H1 (cell line): ENCODE measurements around the gene CHD3. TPM values are rescaled to one million over a fixed set of nuclear protein-coding genes. Genes with fewer than 3 reads are reported as not detected.

Source experiments
- CTCF ChIA-PET: fragments of 300-600 bp; sonication (Branson Sonifier 250); formaldehyde crosslinking; loops from one replicate; lab custom pipeline; 2021; ENCODE audit not compliant: partially characterized antibody; lab: Charles Lee
- POLR2A ChIA-PET: fragments of 300-600 bp; sonication (Branson Sonifier 250); formaldehyde crosslinking; loops from one replicate; lab custom pipeline; 2021; ENCODE audit warnings: inconsistent platforms; ENCODE audit not compliant: partially characterized antibody; lab: Charles Lee
- DNase-seq, 2 experiments: peaks; one replicate each; pipeline versions ENCODE4 v3.0.0 to v3.0.0-alpha.2; 2010 to 2022; ENCODE audit warnings: low spot score in 2 of 2, low read depth in 1 of 2, mixed read lengths in 1 of 2
- FAIRE-seq: peaks from 2 replicates; lab custom pipeline; 2011; peaks lifted over from hg19 to GRCh38; lab: Jason Lieb, UNC
- H2AFZ ChIP-seq: 2 replicates; pipeline ENCODE4 v1.8.1; 2012; ENCODE audit warnings: low read length, inconsistent platforms
- H2AK5ac ChIP-seq: 2 replicates; pipeline ENCODE4 v1.6.1; 2013; ENCODE audit warnings: low read depth, low read length
- H2BK120ac ChIP-seq: replicated peaks from 2 replicates; pipeline ENCODE3; 2013; ENCODE audit warnings: low read depth, low read length, inconsistent platforms
- H2BK12ac ChIP-seq: 2 replicates; pipeline ENCODE4 v1.6.1; 2013; ENCODE audit warnings: low read depth, low read length
- H2BK15ac ChIP-seq: 2 replicates; pipeline ENCODE4 v1.6.1; 2013; ENCODE audit warnings: low read length
- H2BK20ac ChIP-seq: 2 replicates; pipeline ENCODE4 v1.6.1; 2013; ENCODE audit warnings: low read length
- H2BK5ac ChIP-seq: 2 replicates; pipeline ENCODE4 v1.6.1; 2013; ENCODE audit warnings: low read depth, low read length
- H3K14ac ChIP-seq: 2 replicates; pipeline ENCODE4 v1.6.1; 2013; ENCODE audit warnings: inconsistent platforms; ENCODE audit not compliant: insufficient read length
- H3K18ac ChIP-seq: 2 replicates; pipeline ENCODE4 v1.6.1; 2013; ENCODE audit warnings: low read length; ENCODE audit errors: extremely low read depth
- H3K23ac ChIP-seq: 2 replicates; pipeline ENCODE4 v1.6.1; 2013; ENCODE audit warnings: inconsistent platforms; ENCODE audit not compliant: insufficient read length
- H3K23me2 ChIP-seq: 2 replicates; pipeline ENCODE4 v1.6.1; 2013; ENCODE audit warnings: low read depth, low read length
- H3K27ac ChIP-seq: 2 replicates; pipeline ENCODE4 v1.6.1; 2011; ENCODE audit warnings: low read depth, low read length, inconsistent platforms
- H3K27me3 ChIP-seq, 4 experiments: replicated peaks in 1 of 4; 1 replicate in 1 of 4; 2 replicates in 3 of 4; pipeline versions ENCODE4 v1.6.1 to v1.8.1; 2011 to 2013; ENCODE audit warnings: low read length in 3 of 4, mild to moderate bottlenecking in 3 of 4, inconsistent platforms in 2 of 4, mixed read lengths in 2 of 4, moderate library complexity in 1 of 4; ENCODE audit not compliant: control insufficient read depth in 3 of 4, insufficient read depth in 3 of 4; ENCODE audit errors: extremely low read depth in 1 of 4
- H3K36me3 ChIP-seq, 4 experiments: 2 replicates each; pipeline versions ENCODE4 v1.6.1 to v1.8.1; 2011 to 2013; ENCODE audit warnings: mild to moderate bottlenecking in 4 of 4, low read length in 3 of 4, moderate library complexity in 2 of 4, control low read depth in 1 of 4, inconsistent platforms in 1 of 4; ENCODE audit not compliant: insufficient read depth in 4 of 4, control insufficient read depth in 2 of 4
- H3K4ac ChIP-seq: replicated peaks from 2 replicates; pipeline ENCODE3; 2013; ENCODE audit warnings: low read length, low read depth, mixed read lengths, inconsistent platforms; ENCODE audit not compliant: insufficient read length
- H3K4me1 ChIP-seq, 4 experiments: replicated peaks in 1 of 4; 1 replicate in 1 of 4; 2 replicates in 3 of 4; pipeline versions ENCODE4 v1.6.1 to v1.8.1; 2011 to 2013; ENCODE audit warnings: low read length in 3 of 4, inconsistent platforms in 2 of 4, mixed read lengths in 1 of 4; ENCODE audit not compliant: insufficient read depth in 4 of 4, control insufficient read depth in 3 of 4
- H3K4me2 ChIP-seq, 2 experiments: 2 replicates each; pipeline versions ENCODE4 v1.6.1 to v1.8.1; 2011 to 2013; ENCODE audit warnings: low read depth in 2 of 2, low read length in 2 of 2, control low read depth in 1 of 2, inconsistent platforms in 1 of 2, mild to moderate bottlenecking in 1 of 2; ENCODE audit not compliant: insufficient read depth in 1 of 2
- H3K4me3 ChIP-seq, 4 experiments: fragments of 200-600, 300-600 bp in 1 of 4; sonication (generic), shearing (Covaris generic), sonication (Bioruptor Twin) in 1 of 4; 2 replicates each; pipeline versions ENCODE4 v1.5.1 to v1.8.1; 2011 to 2016; ENCODE audit warnings: low read length in 4 of 4, low read depth in 3 of 4, control low read depth in 2 of 4, inconsistent platforms in 2 of 4, mild to moderate bottlenecking in 2 of 4, mixed read lengths in 1 of 4, moderate library complexity in 1 of 4; ENCODE audit not compliant: insufficient read depth in 2 of 4; ENCODE audit errors: extremely low read depth in 1 of 4
- H3K56ac ChIP-seq: replicated peaks from 2 replicates; pipeline ENCODE3; 2013; ENCODE audit warnings: low read depth, mild to moderate bottlenecking, mixed read lengths, low read length, inconsistent platforms; ENCODE audit not compliant: insufficient read length
- H3K79me1 ChIP-seq: 2 replicates; pipeline ENCODE4 v1.6.1; 2013; ENCODE audit warnings: low read depth, low read length, control low read depth
- H3K79me2 ChIP-seq, 2 experiments: 2 replicates each; pipeline versions ENCODE4 v1.6.1 to v1.8.1; 2012 to 2013; ENCODE audit warnings: low read length in 2 of 2, mild to moderate bottlenecking in 2 of 2, inconsistent platforms in 1 of 2; ENCODE audit not compliant: insufficient read depth in 2 of 2, control insufficient read depth in 1 of 2
- H3K9ac ChIP-seq, 4 experiments: replicated peaks in 1 of 4; 1 replicate in 1 of 4; 2 replicates in 3 of 4; pipeline versions ENCODE4 v1.6.1 to v1.8.1; 2011 to 2013; ENCODE audit warnings: low read depth in 3 of 4, low read length in 3 of 4, control low read depth in 2 of 4, mild to moderate bottlenecking in 2 of 4, moderate library complexity in 2 of 4, inconsistent platforms in 1 of 4; ENCODE audit errors: extremely low read depth in 1 of 4
- H3K9me3 ChIP-seq, 2 experiments: 2 replicates each; pipeline versions ENCODE4 v1.6.1 to v1.8.1; 2012 to 2013; ENCODE audit warnings: mild to moderate bottlenecking in 2 of 2, moderate library complexity in 2 of 2, control low read depth in 1 of 2, inconsistent platforms in 1 of 2, low read depth in 1 of 2, low read length in 1 of 2, mixed read lengths in 1 of 2; ENCODE audit not compliant: insufficient read depth in 2 of 2
- H4K20me1 ChIP-seq, 2 experiments: replicated peaks in 1 of 2; 2 replicates each; pipeline versions ENCODE3 to v1.8.1; 2011 to 2013; ENCODE audit warnings: inconsistent platforms in 2 of 2, low read length in 2 of 2, mild to moderate bottlenecking in 1 of 2; ENCODE audit not compliant: insufficient read depth in 2 of 2, control insufficient read depth in 1 of 2
- H4K5ac ChIP-seq: 2 replicates; pipeline ENCODE4 v1.6.1; 2013; ENCODE audit warnings: low read length, low read depth, mixed read lengths, inconsistent platforms; ENCODE audit not compliant: insufficient read length
- H4K8ac ChIP-seq: 2 replicates; pipeline ENCODE4 v1.8.0; 2013; ENCODE audit warnings: mild to moderate bottlenecking, moderate library complexity, low read length, inconsistent platforms; ENCODE audit not compliant: insufficient read depth; ENCODE audit errors: extremely low read depth
- H4K91ac ChIP-seq: replicated peaks from 2 replicates; pipeline ENCODE3; 2013; ENCODE audit warnings: low read length, mixed read lengths, inconsistent platforms; ENCODE audit not compliant: insufficient read length
- BRCA1 ChIP-seq: IDR thresholded peaks from 2 replicates; pipeline ENCODE4 v1.6.1; 2012; ENCODE audit warnings: low read depth, low read length, improper control_type of control experiment
- CTCF ChIP-seq, 3 experiments: IDR thresholded peaks; 1 replicate in 2 of 3; 2 replicates in 1 of 3; pipeline versions ENCODE4 v1.5.1 to v1.6.1; 2011; ENCODE audit warnings: low read length in 3 of 3, mild to moderate bottlenecking in 3 of 3, inconsistent platforms in 2 of 3, low read depth in 1 of 3, moderate library complexity in 1 of 3; ENCODE audit not compliant: insufficient read depth in 1 of 3; ENCODE audit errors: control extremely low read depth in 1 of 3
- GTF2F1 ChIP-seq: IDR thresholded peaks from 2 replicates; pipeline ENCODE4 v1.6.1; 2012; ENCODE audit warnings: low read depth, low read length, improper control_type of control experiment, borderline replicate concordance
- PHF8 ChIP-seq: fragments of 200-600 bp; sonication (generic); conservative IDR thresholded peaks from 2 replicates; pipeline ENCODE4 v1.7.1; 2012; ENCODE audit warnings: low read depth, mild to moderate bottlenecking, inconsistent platforms, low read length, moderate library complexity
- RXRA ChIP-seq: IDR thresholded peaks from 2 replicates; pipeline ENCODE4 v1.6.1; 2011; ENCODE audit warnings: low read depth, mild to moderate bottlenecking, low read length, moderate library complexity; ENCODE audit not compliant: insufficient read depth
- SAP30 ChIP-seq: fragments of 300-600 bp; sonication (generic); IDR thresholded peaks from 2 replicates; pipeline ENCODE4 v1.7.1; 2012; ENCODE audit warnings: low read length, moderate library complexity, mild to moderate bottlenecking, inconsistent platforms; ENCODE audit not compliant: insufficient read depth, insufficient replicate concordance
- WGBS, 2 experiments: shearing (Covaris generic) in 1 of 2; methylation state at CpG; one replicate each; pipeline versions ENCODE4 v1.1.6 to v1.1.7; 2013 to 2015; ENCODE audit warnings: low lambda C conversion rate in 2 of 2, mixed read lengths in 2 of 2, inconsistent platforms in 1 of 2, low coverage in 1 of 2, missing lambda C conversion rate in 1 of 2; ENCODE audit not compliant: insufficient replicate concordance in 2 of 2, insufficient coverage in 1 of 2, insufficient read length in 1 of 2; ENCODE audit errors: extremely low coverage in 1 of 2, missing lambda C conversion rate in 1 of 2; 5-methylcytosine and 5-hydroxymethylcytosine counted together
- polyA plus RNA-seq, 7 experiments: library from polyadenylated mRNA; depleted of rRNA in 3 of 7; stranded (reverse) in 5 of 7; unstranded in 2 of 7; fragments of >200 nt in 5 of 7; fragments of 200-250 nt in 2 of 7; gene quantifications; 1 replicate in 5 of 7; 2 replicates in 1 of 7; 4 replicates in 1 of 7; pipeline versions ENCODE4 v1.2.1 to v1.2.3, GENCODE V29; 2011 to 2013; ENCODE audit warnings: missing spikeins in 2 of 7, mixed read lengths in 2 of 7
- total RNA-seq: library from RNA; stranded (reverse); fragmentation: NEBNext Ultra II Directional; extraction: Animal tissue kit (Norgen Biotek cat#: 25700); gene quantifications from 2 replicates; pipeline ENCODE4 v1.2.1, GENCODE V29; 2021

Gene CHD3
- total and polyA plus RNA-seq, 2 of the 8 experiments (the other 6 are each of a cell fraction or from before 2014, with no cell fraction given), result 12.3 to 12.9 TPM

- Histone ChIP-seq H2BK120ac (no peak overlapping the region), H3K4me2 (no peak overlapping the region), H2BK15ac (no peak overlapping the region), H3K14ac (no peak overlapping the region), H3K18ac (no peak overlapping the region), H2BK12ac (no peak overlapping the region), H2AFZ (no peak overlapping the region), H2AK5ac (no peak overlapping the region), H4K8ac (no peak overlapping the region), H3K79me2 (no peaks in the 10 kb centered on the region), H4K91ac (no peak overlapping the region), H3K27me3 (no peaks in the 10 kb centered on the region), H2BK5ac (no peak overlapping the region), H4K20me1 (no peaks in the 10 kb centered on the region), H3K36me3 (peaks cover 0 to 5% (median 2%) of the 10 kb centered on the region in 4 experiments; a peak in 3 of 8 replicates), H3K23ac (no peak overlapping the region), H4K5ac (no peak overlapping the region), H2BK20ac (no peak overlapping the region), H3K4me1 (no peaks in the 10 kb centered on the region), H3K9me3 (no peaks in the 10 kb centered on the region; a peak in 1 of 4 replicates), H3K23me2 (no peaks in the 10 kb centered on the region), H3K79me1 (no peaks in the 10 kb centered on the region), H3K9ac (no peak overlapping the region), H3K4me3 (no peak overlapping the region), H3K4ac (no peak overlapping the region), H3K56ac (no peak overlapping the region), H3K27ac (no peak overlapping the region)
- 93% methylated on average over 13 of the region's 13 CpGs; no CpG with 5 or more reads in 1 of the 2 experiments for WGBS, 2 experiments
- FAIRE-seq (no peak), DNase-seq (no peak)
- POLR2A ChIA-PET, result no interaction called here
- TF ChIP-seq PHF8 (no peak), GTF2F1 (no peak), BRCA1 (no peak), CTCF (IDR thresholded peaks at IDR 0.05; ENCODE audit: control extremely low read depth in 1 of 3, insufficient read depth in 1 of 3, low read depth in 1 of 3, low read length in 3 of 3) (no peak), RXRA (no peak), SAP30 (no peak)
- CTCF ChIA-PET, result interaction anchor here (1.0 to 2.9 kb wide), 9 partner anchors 15 to 153 kb away, joined by 3 to 11 read pairs (median 3); no protein-coding TSS in a partner anchor
These were observed 8.5 kb downstream of the CHD3 start for GRCh38 chr17:7897090-7897489.
